RPMI8226 (cell line): Measurements from ENCODE around the gene DEFB126.
"Not testable (repeated sequence)": the region's sequence is repeated elsewhere in the genome, so short reads cannot be mapped to it uniquely, and the experiment has no call there.

ENCODE experiments used
- DNase-seq: peaks from one replicate; pipeline ENCODE4 v3.0.0-alpha.2; 2015

The DEFB126 gene, protein sequence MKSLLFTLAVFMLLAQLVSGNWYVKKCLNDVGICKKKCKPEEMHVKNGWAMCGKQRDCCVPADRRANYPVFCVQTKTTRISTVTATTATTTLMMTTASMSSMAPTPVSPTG

GRCh38 chr20:142290-142689, at the start of gene DEFB126:
Gene DEFB126, plus strand, starts transcription at chr20:142590. Its CDS starts 39 bp downstream, at chr20:142629.
- no peak for DNase-seq

DNA sequence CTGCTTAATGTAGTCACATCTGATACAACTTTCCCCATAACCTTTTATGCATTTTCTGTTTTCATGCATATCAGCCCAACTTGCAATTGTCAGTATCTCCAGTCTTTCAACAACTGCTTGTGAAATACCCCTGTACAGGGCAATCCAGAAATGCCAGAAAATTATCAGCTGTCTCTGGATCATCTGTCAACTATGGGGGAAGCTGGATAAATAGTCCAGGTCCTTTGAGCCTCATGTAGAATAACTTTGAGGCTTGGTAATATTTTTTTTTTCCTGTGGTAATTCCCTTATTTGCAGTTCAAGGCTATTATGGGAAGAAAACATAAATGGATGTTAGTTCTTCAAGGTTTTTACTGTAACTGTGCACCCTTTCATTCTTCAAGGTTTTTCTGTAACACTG, 48.7 kb upstream of the DEFB126 start:
- DNase-seq, result no peak

DNA sequence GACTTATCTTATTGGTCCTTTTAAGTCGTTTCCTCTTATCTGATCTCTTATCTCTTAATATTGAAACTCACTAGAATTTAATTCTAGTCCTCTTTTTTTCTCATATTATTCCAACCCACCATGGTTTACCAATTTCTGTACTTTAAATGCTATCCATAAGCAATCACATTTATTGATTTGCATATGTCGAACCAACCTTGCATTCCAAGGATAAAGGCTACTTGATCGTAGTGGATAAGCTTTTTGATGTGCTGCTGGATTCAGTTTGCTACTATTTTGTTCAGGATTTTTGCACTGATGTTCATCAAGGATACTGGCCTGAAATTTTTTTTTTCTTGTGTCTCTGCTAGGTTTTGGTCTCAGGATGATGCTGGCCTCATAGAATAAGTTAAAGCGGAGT, 47.2 kb upstream of the DEFB126 start:
- no peak for DNase-seq

GRCh38 chr20:97691-98090, 44.7 kb upstream of the DEFB126 start:
- not testable (repeated sequence) for DNase-seq

DNA sequence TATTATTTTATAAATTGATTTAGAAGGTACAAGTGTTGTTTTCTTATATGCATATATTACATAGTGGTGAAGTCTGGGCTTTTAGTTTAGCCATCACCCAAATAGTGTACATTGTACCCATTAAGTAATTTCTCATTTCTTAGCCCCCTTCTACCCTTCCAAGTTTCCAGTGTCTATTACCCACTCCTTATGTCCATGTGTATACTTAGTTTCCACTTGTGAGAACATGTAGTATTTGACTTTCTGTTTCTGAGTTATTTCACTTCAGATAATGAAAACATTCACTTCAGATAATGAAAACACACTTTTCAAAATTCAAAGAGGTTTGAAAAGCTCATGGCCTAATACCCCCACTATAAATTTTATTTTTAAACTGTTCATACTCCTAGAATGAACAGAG, 40.4 kb upstream of the DEFB126 start:
- DNase-seq, result no peak

GRCh38 chr20:103456-103855, 38.9 kb upstream of the DEFB126 start:
- no peak for DNase-seq

GRCh38 chr20:112396-112795, 30.0 kb upstream of the DEFB126 start:
- DNase-seq, result no peak

- DNase-seq, result no peak
Observed at GRCh38 chr20:117518-117917, 24.9 kb upstream of the DEFB126 start.

DNA sequence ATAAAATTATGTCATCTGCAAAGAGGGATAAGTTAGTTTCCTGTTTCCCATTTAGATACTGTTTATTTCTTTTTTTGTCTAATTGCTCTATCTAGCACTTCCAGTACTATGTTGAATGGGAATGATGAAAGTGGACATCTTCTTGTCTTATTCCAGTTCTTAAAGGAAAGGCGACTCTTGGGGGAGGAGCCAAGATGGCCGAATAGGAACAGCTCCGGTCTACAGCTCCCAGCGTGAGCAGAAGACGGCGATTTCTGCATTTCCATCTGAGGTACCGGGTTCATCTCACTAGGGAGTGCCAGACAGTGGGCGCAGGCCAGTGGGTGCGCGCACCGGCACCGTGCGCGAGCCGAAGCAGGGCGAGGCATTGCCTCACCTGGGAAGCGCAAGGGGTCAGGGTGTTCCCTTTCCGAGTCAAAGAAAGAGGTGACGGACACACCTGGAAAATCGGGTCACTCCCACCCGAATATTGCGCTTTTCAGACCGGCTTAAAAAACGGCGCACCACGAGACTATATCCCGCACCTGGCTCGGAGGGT, 12.5 kb upstream of the DEFB126 start:
- not testable (repeated sequence) for DNase-seq

DNA sequence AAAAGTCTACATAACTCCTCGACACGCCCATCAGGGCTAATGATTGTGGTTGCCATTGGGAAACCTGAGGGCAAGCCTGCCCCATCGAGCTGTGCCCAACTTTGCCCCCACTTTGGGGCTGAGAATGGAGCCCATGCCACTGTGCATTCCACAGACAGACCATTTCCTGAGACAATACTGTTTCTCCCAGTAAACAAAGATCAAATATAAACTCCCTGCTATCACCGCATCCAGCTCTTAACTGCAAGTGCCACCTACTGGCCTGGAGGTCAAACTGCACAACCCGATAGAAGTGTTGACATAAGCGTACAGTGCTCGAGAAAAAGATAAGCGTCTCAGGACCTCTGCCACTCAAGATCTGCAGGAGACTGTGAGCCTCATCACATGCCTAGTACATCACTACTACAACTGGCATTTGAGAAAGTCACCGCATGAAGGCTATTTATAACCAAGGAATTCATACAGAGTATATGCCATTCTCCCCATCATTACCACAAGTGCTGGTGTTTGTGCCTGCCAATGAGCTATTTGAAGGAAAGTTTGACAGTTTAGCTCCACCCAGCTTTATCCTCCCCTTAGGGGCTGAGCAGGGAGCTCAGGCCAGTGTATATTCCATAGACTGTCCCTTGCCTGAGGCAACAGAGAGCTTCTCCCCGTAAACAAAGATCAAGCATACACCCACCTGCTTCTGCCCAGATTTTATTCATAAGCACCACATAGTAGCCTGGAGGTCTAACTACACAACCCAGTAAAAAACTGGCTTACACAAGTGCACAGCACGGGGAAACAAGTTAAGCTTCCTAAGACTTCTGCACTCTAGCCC, 4.5 kb upstream of the DEFB126 start:
- DNase-seq, result peak; percentile 24

GRCh38 chr20:145877-146276, 3.5 kb downstream of the DEFB126 start:
- DNase-seq, result no peak

GRCh38 chr20:152131-152530, 9.7 kb downstream of the DEFB126 start:
- DNase-seq, result no peak

DNA sequence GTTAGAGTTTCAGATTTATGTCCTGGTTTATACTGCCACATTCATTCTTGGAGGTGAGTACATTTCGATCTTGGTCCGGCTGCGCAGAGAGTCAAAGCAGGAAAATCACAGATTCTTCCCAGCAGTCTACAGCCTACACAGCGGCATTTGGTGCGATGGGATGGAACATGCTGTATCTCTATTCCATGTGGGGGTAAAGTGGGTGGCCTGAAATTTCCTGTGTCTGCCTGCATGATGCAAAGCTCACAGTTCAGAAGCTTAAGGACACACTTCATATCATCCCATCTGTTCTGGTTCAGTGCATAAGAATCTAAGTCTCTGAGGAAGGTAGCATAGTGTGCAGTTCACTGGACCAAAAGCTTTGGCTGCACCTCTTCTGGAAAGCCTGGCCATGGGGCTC, 14.8 kb downstream of the DEFB126 start, which contains the start of gene DEFB127:
DEFB127 (plus strand) TSS at position 301 of the 400 bp plus-strand sequence; CDS start at position 392, 91 bp downstream.
- no peak for DNase-seq

DNA sequence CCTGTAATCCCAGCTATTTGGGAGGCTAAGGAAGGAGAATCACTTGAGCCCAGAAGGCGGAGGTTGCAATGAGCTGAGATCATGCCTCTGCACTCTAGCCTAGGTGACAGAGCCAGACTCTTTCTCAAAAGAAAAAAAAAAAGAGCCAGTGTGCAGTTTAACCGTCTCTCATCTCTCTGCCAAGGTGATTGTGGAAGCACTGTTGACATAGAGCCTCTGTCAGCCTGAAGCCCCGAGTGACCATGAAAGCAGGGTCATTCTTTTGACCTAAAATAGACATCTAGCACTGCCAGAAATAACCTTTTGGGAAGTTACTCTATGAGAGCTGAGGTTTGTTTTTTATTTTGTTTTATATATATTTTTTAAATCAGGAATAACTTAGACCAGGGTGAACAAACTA, 22.2 kb downstream of the DEFB126 start:
- DNase-seq, result no peak

DNA sequence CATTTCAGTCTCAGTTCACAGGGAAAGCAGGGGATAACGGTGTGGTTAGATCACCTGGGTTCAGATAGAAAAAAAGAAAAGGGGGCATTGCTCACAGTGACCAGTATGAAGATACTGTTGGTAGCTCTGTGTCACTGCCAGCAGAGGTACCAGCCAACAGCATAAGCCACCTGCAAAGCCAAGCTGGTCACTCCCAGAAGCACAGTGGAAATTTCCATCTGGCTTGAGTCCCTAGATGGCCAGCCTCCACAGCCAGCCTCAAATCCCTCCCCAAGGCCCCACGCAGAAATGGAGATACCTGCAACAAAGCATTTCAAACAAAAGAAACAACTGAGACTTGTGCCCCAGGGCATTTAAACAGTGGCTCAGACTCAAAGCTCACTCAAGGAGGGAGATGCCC, 26.5 kb downstream of the DEFB126 start:
- no peak for DNase-seq

DNA sequence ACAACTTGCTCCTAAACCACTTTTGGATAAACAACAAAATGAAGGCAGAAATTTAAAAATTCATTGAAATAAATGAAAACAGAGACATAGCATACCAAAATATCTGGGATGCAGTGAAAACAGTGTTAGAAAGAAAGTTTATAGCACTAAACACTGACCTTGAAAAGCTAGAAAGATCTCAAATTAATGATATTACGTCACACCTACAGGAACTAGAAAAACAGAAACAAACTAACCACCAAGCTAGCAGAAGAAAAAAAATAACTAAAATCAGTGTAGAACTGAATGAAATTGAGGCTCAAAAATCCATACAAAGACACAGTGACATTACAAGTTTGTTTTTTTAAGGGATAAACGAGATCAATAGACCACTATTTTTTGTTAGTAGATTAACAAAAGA, 41.9 kb downstream of the DEFB126 start:
- DNase-seq, result no peak

DNA sequence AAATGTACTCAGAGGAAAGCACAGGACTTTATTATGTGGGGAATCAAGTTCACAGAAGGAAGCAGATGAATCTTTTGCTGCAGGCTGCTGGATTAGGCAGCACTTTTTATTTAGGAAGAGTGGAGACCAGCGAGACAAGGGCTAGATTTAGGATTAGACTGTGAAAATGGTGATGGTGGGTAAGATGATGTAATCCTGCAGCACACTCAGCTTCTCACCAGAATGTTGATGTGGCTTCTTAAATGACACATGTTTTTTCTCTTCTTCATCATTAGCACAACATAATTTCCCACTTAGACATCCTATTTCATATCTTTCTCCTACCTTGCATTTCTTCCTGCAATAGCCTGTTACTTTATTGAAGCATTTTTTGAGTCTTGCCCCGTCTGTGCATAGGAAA, 45.3 kb downstream of the DEFB126 start:
- no peak for DNase-seq

DNA sequence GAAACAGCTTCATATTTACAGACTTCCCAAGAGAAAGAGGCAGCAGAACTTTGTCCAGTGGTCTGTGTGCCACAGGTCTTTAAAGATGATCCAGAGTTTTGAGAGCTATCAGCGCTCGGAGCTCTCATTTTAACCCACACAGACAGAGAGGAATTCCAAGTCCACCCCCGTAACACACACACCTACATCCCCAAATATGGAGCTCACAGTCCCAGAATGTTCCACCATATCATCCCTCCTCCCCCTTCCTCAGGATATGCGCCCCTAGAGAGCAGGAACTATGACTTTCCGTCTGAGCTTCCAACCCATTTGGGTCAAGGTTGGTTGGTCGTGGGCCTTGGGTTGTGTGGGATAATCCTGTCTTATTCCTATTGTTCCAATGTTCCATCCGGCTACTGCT, 47.2 kb downstream of the DEFB126 start, which contains the start of gene DEFB128:
DEFB128 (minus strand) TSS at position 101 of the 400 bp plus-strand sequence; CDS start at position 13, 88 bp downstream.
- no peak for DNase-seq
